Thyroid gland (tissue), 4 donors: ENCODE results near the gene CNPPD1. TPM values are rescaled to one million over a fixed set of nuclear protein-coding genes. Genes with fewer than 3 reads are reported as not detected.

Experiments
- DNase-seq, 2 donors: peaks; one replicate each; pipeline ENCODE4 v3.0.0-alpha.2; 2019
- H3K27ac ChIP-seq, 3 donors: fragments of 200-600 bp; sonication (generic); 1 replicate in 2 of 3; 2 replicates in 1 of 3; pipeline ENCODE4 v1.5.1; 2016 to 2019; ENCODE audit warnings: mild to moderate bottlenecking in 1 of 3, moderate library complexity in 1 of 3
- H3K27me3 ChIP-seq: fragments of 200-600 bp; sonication (generic); one replicate; pipeline ENCODE4 v1.5.1; 2019
- H3K36me3 ChIP-seq, 2 donors: fragments of 200-600 bp; sonication (generic); one replicate each; pipeline ENCODE4 v1.5.1; 2016 to 2019
- H3K4me1 ChIP-seq, 2 donors: fragments of 200-600 bp; sonication (generic); one replicate each; pipeline ENCODE4 v1.5.1; 2017 to 2019
- H3K4me3 ChIP-seq, 3 donors: fragments of 200-600 bp; sonication (generic); replicated peaks in 1 of 3; 1 replicate in 2 of 3; 2 replicates in 1 of 3; pipeline ENCODE4 v1.5.1; 2016; ENCODE audit warnings: mild to moderate bottlenecking in 1 of 3
- H3K9me3 ChIP-seq: fragments of 200-600 bp; sonication (generic); one replicate; pipeline ENCODE4 v1.5.1; 2017
- CTCF ChIP-seq, 6 experiments: fragments of 200-600 bp in 3 of 6; fragments of 450-650 bp in 3 of 6; sonication (generic) in 3 of 6; IDR thresholded peaks; one replicate each; pipeline ENCODE4 v1.5.1; 2016 to 2019; ENCODE audit warnings: antibody characterized with exemption in 6 of 6, mild to moderate bottlenecking in 2 of 6, inconsistent platforms in 1 of 6, moderate library complexity in 1 of 6
- POLR2A ChIP-seq, 2 donors: fragments of 450-650 bp; IDR thresholded peaks; one replicate each; pipeline ENCODE4 v1.6.1; 2017; ENCODE audit warnings: antibody characterized with exemption in 2 of 2, mild to moderate bottlenecking in 2 of 2, moderate library complexity in 1 of 2
- WGBS, 2 donors: methylation state at CpG; one replicate each; pipeline ENCODE4 v1.1.5; 2017; 5-methylcytosine and 5-hydroxymethylcytosine counted together
- intact Hi-C: fragments of 100-400 bp; cut with DNase I; formaldehyde crosslinking; loops from one replicate; pipeline ENCODE4 v1.15.1; 2023
- total RNA-seq, 4 donors: library from RNA; depleted of rRNA; stranded (reverse); fragments of >200 nt; gene quantifications; one replicate each; pipeline ENCODE4 v1.2.3, GENCODE V29; 2016

Gene CNPPD1
- total RNA-seq, 4 donors from 2014 or later = 48.2 to 115 (median 65.0) TPM

- Histone ChIP-seq H3K36me3 (no peaks in the 10 kb centered on the region), H3K27me3 (no peaks in the 10 kb centered on the region), H3K9me3 (no peaks in the 10 kb centered on the region), H3K4me1 (peaks cover 4 to 6% of the 10 kb centered on the region in 2 donors), H3K4me3 (no peak overlapping the region), H3K27ac (no peak overlapping the region)
- intact Hi-C loops = loop anchor here (10.0 kb wide), 1 partner anchor 220 kb away; the partner anchor contains the start of gene DNPEP
- WGBS, 2 donors = 89 to 90% methylated on average over 8 to 10 of the region's 10 CpGs
- TF ChIP-seq POLR2A (IDR thresholded peaks at IDR 0.05) = no peak
- TF ChIP-seq CTCF (IDR thresholded peaks at IDR 0.05) = no peak
- DNase-seq = no peak
Measured at GRCh38 chr2:219165058-219165911, 11.4 kb downstream of the CNPPD1 start.

GRCh38 chr2:219163156-219163555 is 13.6 kb downstream of the CNPPD1 start:
- Histone ChIP-seq H3K9me3 (no peaks in the 10 kb centered on the region), H3K27ac (no peak overlapping the region), H3K27me3 (no peaks in the 10 kb centered on the region), H3K36me3 (no peaks in the 10 kb centered on the region), H3K4me3 (no peak overlapping the region), H3K4me1 (peaks cover 4 to 11% of the 10 kb centered on the region in 2 donors)
- no peak for TF ChIP-seq CTCF (IDR thresholded peaks at IDR 0.05)
- no peak for TF ChIP-seq POLR2A (IDR thresholded peaks at IDR 0.05)
- WGBS, 2 donors = 91 to 92% methylated on average over 6 of the region's 6 CpGs
- intact Hi-C loops = loop anchor here (10.0 kb wide), 1 partner anchor 222 kb away; the partner anchor contains the start of gene DNPEP
- no peak for DNase-seq

- WGBS, 2 donors = 70 to 72% methylated on average over 4 of the region's 4 CpGs
- peak overlapping the region; percentile 90 to 97 (median 93) for H3K27ac ChIP-seq
Measured at GRCh38 chr2:219161097-219161496, 15.6 kb downstream of the CNPPD1 start.

GRCh38 chr2:219160186-219161017 is 16.3 kb downstream of the CNPPD1 start, which contains the start of gene NHEJ1:
Gene NHEJ1 (minus strand): TSS chr2:219160815. CDS start chr2:219158362, 2,453 bp downstream.
- H3K27me3 ChIP-seq = no peaks in the 10 kb centered on the region
- peak within 1 kb of the TSS in 2 of 3 donors; percentile 40 to 50 for H3K4me3 ChIP-seq
- peaks cover 0 to 3% of the 10 kb centered on the region in 2 donors for H3K36me3 ChIP-seq
- H3K27ac ChIP-seq = peak within 1 kb of the TSS; percentile 90 to 97 (median 93)
- H3K4me1 ChIP-seq = peaks cover 4 to 11% of the 10 kb centered on the region in 2 donors
- H3K9me3 ChIP-seq = no peaks in the 10 kb centered on the region
- TF ChIP-seq POLR2A (IDR thresholded peaks at IDR 0.05) (peak in 1 of 2 donors; percentile 72), CTCF (IDR thresholded peaks at IDR 0.05) (peak; percentile 89 to 99 (median 96))
- peak; percentile 96 to 97 for DNase-seq
- WGBS, 2 donors = 0 to 2% methylated on average over 9 to 40 of the region's 70 CpGs
- intact Hi-C loops = loop anchor here (10.0 kb wide), 1 partner anchor 224 kb away; the partner anchor contains the start of gene DNPEP

More at GRCh38 chr2:219161097-219161496, 15.6 kb downstream of the CNPPD1 start:
- H3K4me1 ChIP-seq = peaks cover 4 to 11% of the 10 kb centered on the region in 2 donors
- H3K9me3 ChIP-seq = no peaks in the 10 kb centered on the region
- intact Hi-C loops = loop anchor here (10.0 kb wide), 1 partner anchor 224 kb away; the partner anchor contains the start of gene DNPEP
- no peak for TF ChIP-seq POLR2A (IDR thresholded peaks at IDR 0.05)
- no peak for TF ChIP-seq CTCF (IDR thresholded peaks at IDR 0.05)
- no peaks in the 10 kb centered on the region for H3K27me3 ChIP-seq
- DNase-seq = no peak
- H3K36me3 ChIP-seq = peaks cover 0 to 3% of the 10 kb centered on the region in 2 donors
- H3K4me3 ChIP-seq = peak overlapping the region in 1 of 3 donors; percentile 50
